Duodenal mucosa (tissue), 2 donors: ENCODE data around the gene SRRM3.

Experiments
- H3K27ac ChIP-seq: one replicate; pipeline ENCODE4 v1.7.0; 2013; ENCODE audit warnings: low read depth, low read length
- H3K27me3 ChIP-seq, 2 donors: one replicate each; pipeline ENCODE4 v1.7.0; 2013; ENCODE audit warnings: low read length in 2 of 2, control low read depth in 1 of 2; ENCODE audit not compliant: insufficient read depth in 2 of 2, control insufficient read depth in 1 of 2
- H3K36me3 ChIP-seq, 2 donors: one replicate each; pipeline ENCODE4 v1.7.0; 2013; ENCODE audit warnings: low read length in 2 of 2, control low read depth in 1 of 2; ENCODE audit not compliant: insufficient read depth in 2 of 2, control insufficient read depth in 1 of 2
- H3K4me1 ChIP-seq, 2 donors: one replicate each; pipeline ENCODE4 v1.7.0; 2013; ENCODE audit warnings: low read length in 2 of 2, control low read depth in 1 of 2; ENCODE audit not compliant: insufficient read depth in 2 of 2, control insufficient read depth in 1 of 2
- H3K4me3 ChIP-seq, 2 donors: one replicate each; pipeline ENCODE4 v1.7.0; 2013; ENCODE audit warnings: low read length in 2 of 2, low read depth in 1 of 2
- H3K9ac ChIP-seq, 2 donors: one replicate each; pipeline ENCODE4 v1.7.0; 2013; ENCODE audit warnings: low read length in 2 of 2, low read depth in 1 of 2
- H3K9me3 ChIP-seq, 2 donors: one replicate each; pipeline ENCODE4 v1.7.0; 2013; ENCODE audit warnings: low read length in 2 of 2, control low read depth in 1 of 2; ENCODE audit not compliant: control insufficient read depth in 1 of 2

The SRRM3 gene

DNA sequence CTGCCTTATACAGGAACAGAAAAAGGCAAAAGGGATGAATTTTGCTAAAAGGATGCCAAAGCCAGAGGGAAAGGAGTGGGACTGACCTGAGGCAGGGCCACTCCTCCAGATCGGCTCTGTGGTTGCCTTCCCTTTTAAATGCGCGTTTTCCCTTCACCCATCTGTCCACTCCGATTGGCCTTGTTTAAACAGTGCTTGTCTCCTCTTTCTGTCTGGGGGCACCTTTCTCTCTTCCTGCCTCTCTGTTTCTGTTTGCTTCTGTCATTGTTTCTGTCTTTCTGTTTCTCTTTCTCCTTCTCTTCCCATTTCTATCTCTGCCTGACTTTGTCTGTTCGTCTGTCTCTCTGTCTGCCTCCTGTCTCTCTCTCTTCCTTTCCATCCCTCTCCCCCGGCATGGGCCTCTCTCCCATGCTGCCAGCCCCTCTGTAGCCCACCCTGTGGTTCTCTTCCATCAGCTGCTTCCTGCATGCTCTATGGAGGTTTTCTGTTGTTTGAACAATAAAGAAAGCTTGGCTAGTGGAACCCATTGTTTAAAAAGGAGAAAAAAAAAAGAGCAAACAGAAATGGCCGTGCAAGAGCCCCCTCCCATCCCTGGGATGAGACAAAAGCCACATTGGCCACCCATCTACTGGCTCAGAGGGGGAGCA lies 71.3 kb downstream of the SRRM3 start:
- Histone ChIP-seq H3K9me3 (no peaks in the 10 kb centered on the region), H3K36me3 (no peaks in the 10 kb centered on the region), H3K4me3 (no peak overlapping the region), H3K27me3 (peaks cover 25 to 42% of the 10 kb centered on the region in 2 donors), H3K9ac (no peak overlapping the region), H3K27ac (no peak overlapping the region), H3K4me1 (no peaks in the 10 kb centered on the region)

DNA sequence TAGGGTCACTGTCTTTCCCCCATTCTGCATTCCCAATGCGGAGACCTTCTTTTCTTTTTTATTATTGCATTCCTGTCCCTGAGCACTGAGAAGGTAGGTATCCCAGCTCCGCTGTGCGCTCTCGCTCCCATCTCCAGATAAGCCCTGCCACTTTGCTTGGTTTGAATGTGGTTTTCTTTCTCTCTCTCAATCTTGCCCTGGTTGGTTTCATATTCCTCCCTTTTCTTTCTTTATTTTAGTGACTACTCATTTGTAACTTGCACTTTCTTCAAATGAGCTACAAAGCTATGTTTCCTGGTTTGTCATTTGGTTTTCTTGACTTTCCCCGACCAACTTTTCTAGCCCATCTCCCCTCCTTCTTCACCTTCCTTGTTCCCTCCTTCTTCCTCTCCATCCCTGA lies 71.8 kb downstream of the SRRM3 start:
- Histone ChIP-seq H3K27ac (no peak overlapping the region), H3K27me3 (peaks cover 24 to 42% of the 10 kb centered on the region in 2 donors), H3K4me3 (no peak overlapping the region), H3K9ac (no peak overlapping the region), H3K9me3 (no peaks in the 10 kb centered on the region), H3K4me1 (no peaks in the 10 kb centered on the region), H3K36me3 (no peaks in the 10 kb centered on the region)

DNA sequence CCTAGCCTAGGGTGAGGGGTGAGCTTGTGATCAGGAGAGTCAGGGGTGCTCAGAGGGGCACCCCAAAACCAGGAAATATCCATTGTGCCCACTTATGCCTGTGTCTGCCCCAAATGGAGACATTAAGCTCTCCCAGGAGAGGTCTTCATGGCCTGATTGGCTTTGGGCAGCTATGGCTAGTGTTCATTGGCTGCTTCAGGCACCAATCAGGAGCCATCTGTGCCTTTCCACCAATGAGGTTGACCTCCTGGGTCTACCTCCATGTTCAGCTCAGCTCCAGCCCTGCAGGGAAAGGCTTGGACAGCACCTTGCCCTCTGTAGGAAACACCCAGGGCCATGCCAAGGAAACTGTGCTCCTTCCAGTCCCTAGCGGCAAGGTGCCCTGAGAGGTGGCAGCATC lies 76.8 kb downstream of the SRRM3 start:
- peaks cover 6 to 9% of the 10 kb centered on the region in 2 donors for H3K4me1 ChIP-seq
- H3K9ac ChIP-seq = no peak overlapping the region
- peaks cover 25 to 35% of the 10 kb centered on the region in 2 donors for H3K27me3 ChIP-seq
- H3K9me3 ChIP-seq = no peaks in the 10 kb centered on the region
- no peaks in the 10 kb centered on the region for H3K36me3 ChIP-seq
- no peak overlapping the region for H3K27ac ChIP-seq
- no peak overlapping the region for H3K4me3 ChIP-seq

- Histone ChIP-seq H3K27me3 (peaks cover 33 to 36% of the 10 kb centered on the region in 2 donors), H3K9ac (no peak overlapping the region)
Observed at GRCh38 chr7:76280408-76280807, 78.7 kb downstream of the SRRM3 start.

GRCh38 chr7:76281006-76281705 lies 79.5 kb downstream of the SRRM3 start:
- Histone ChIP-seq H3K9me3 (no peaks in the 10 kb centered on the region), H3K36me3 (no peaks in the 10 kb centered on the region), H3K27ac (no peak overlapping the region), H3K27me3 (peaks cover 33 to 36% of the 10 kb centered on the region in 2 donors), H3K9ac (no peak overlapping the region), H3K4me3 (peak overlapping the region; percentile 29 to 36), H3K4me1 (peaks cover 6 to 9% of the 10 kb centered on the region in 2 donors)

More at GRCh38 chr7:76280408-76280807, 78.7 kb downstream of the SRRM3 start:
- Histone ChIP-seq H3K9me3 (no peaks in the 10 kb centered on the region), H3K4me1 (peaks cover 6 to 9% of the 10 kb centered on the region in 2 donors), H3K4me3 (no peak overlapping the region), H3K36me3 (no peaks in the 10 kb centered on the region), H3K27ac (no peak overlapping the region)

DNA sequence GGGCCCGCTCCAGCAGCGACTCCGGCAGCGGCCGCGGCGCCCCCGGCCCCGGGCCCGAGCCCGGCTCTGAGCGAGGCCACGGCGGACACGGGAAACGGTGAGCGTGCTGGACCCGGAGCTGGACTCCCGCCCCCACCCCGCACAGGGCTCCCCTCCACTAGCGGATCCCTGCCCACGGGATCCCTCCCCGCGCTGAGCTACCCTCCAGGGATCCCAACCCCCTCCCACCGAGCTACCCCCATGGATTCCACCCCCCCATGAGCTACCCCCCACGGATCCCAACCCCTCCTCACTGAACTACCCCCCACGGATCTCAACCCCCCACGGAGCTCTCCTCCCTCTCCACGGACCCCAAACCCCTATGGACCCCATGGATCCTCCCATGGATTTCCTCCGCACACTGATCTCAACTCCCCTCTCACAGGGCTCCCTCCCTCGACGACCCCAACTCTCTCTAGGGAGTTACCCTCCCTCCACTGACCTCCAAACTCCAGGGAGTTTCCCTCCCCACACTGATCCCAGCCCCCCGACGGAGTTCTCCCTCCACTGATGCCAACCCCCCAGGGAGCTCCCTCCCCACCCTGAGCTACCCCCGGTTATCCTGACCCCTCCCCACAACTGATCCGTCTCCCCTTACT lies 80.1 kb downstream of the SRRM3 start:
- Histone ChIP-seq H3K27ac (no peak overlapping the region), H3K4me1 (peaks cover 6 to 9% of the 10 kb centered on the region in 2 donors), H3K4me3 (peak overlapping the region; percentile 22 to 50), H3K27me3 (peaks cover 33% of the 10 kb centered on the region in 2 donors), H3K9ac (no peak overlapping the region), H3K9me3 (no peaks in the 10 kb centered on the region), H3K36me3 (no peaks in the 10 kb centered on the region)

GRCh38 chr7:76282344-76283253 lies 80.9 kb downstream of the SRRM3 start:
- Histone ChIP-seq H3K27me3 (peaks cover 33% of the 10 kb centered on the region in 2 donors), H3K9me3 (no peaks in the 10 kb centered on the region), H3K27ac (no peak overlapping the region), H3K4me1 (peaks cover 6 to 9% of the 10 kb centered on the region in 2 donors), H3K9ac (no peak overlapping the region), H3K36me3 (no peaks in the 10 kb centered on the region), H3K4me3 (peak overlapping the region; percentile 22 to 50)

- no peak overlapping the region for H3K4me3 ChIP-seq
- H3K36me3 ChIP-seq = no peaks in the 10 kb centered on the region
- H3K27ac ChIP-seq = no peak overlapping the region
- H3K9me3 ChIP-seq = no peaks in the 10 kb centered on the region
- no peak overlapping the region for H3K9ac ChIP-seq
- H3K27me3 ChIP-seq = peaks cover 31% of the 10 kb centered on the region in 2 donors
- H3K4me1 ChIP-seq = peaks cover 6 to 9% of the 10 kb centered on the region in 2 donors
Observed at GRCh38 chr7:76283254-76284159, 81.8 kb downstream of the SRRM3 start.
